Activated T-helper 17 cell treated with anti-CD3 and anti-CD28 coated beads, Interleukin-2, amount 50 U/mL, for 72 hours (primary cell): ENCODE data around the gene IFT57. TPM values are rescaled to one million over a fixed set of nuclear protein-coding genes. Genes with fewer than 3 reads are reported as not detected.

Experiments used
- ATAC-seq: fragments of 150-1000 bp; cut with Tn5 transposase; replicated peaks from 2 replicates; pipeline ENCODE4 v1.10.0; 2021; ENCODE audit warnings: mild to moderate bottlenecking, moderate library complexity
- H3K27ac Mint-ChIP-seq: one replicate; pipeline ENCODE4 v1.8.0; 2022; ENCODE audit warnings: mixed read lengths
- H3K27me3 Mint-ChIP-seq: one replicate; pipeline ENCODE4 v1.8.0; 2022; ENCODE audit warnings: mixed read lengths
- H3K36me3 Mint-ChIP-seq: one replicate; pipeline ENCODE4 v1.8.0; 2022; ENCODE audit warnings: low read depth, mild to moderate bottlenecking, mixed read lengths
- H3K4me1 Mint-ChIP-seq: one replicate; pipeline ENCODE4 v1.8.0; 2022; ENCODE audit warnings: mixed read lengths
- H3K4me3 Mint-ChIP-seq: one replicate; pipeline ENCODE4 v1.8.0; 2022; ENCODE audit warnings: mild to moderate bottlenecking, mixed read lengths
- H3K9me3 Mint-ChIP-seq: one replicate; pipeline ENCODE4 v1.8.0; 2022; ENCODE audit warnings: mixed read lengths
- total RNA-seq, 2 donors: library from RNA; stranded (reverse); gene quantifications; one replicate each; pipeline ENCODE4 v1.2.3, GENCODE V29; 2022

Gene IFT57
- total RNA-seq, 2 donors from 2014 or later = 18.3 to 21.5 TPM

GRCh38 chr3:108118038-108118768 is 104.0 kb downstream of the IFT57 start:
- Mint-ChIP-seq H3K4me1 (peaks cover 27% of the 10 kb centered on the region), H3K27me3 (no peaks in the 10 kb centered on the region), H3K36me3 (no peaks in the 10 kb centered on the region), H3K27ac (peak overlapping the region; percentile 84), H3K4me3 (peak overlapping the region; percentile 59), H3K9me3 (no peaks in the 10 kb centered on the region)
- ATAC-seq = peak; percentile 89

DNA sequence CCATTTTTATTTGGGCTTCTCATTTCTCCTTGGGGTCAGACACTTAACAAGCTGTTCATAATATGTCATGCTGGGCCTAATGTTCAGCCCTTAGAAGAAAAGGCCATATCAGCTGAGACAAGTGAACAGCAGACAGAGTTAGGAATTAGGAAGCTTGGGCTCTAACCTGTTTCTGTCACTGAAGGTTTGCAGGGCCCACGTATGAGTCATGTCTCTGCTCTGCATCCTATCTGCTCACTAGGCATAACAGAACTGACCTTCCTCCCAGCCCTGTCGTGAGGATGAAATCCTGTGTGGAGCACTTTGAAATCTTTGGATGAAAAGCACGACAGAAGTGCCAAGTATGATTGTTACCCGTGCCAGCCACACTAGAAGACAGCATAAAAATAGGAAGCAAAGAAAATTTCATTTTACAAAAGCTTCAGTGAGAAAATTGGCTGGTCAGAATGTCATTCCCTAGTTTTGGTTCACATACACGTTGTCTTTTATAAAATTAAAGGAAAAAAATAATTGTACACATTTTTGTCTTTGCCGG is 104.9 kb downstream of the IFT57 start:
- H3K4me1 Mint-ChIP-seq = peaks cover 25% of the 10 kb centered on the region
- H3K27me3 Mint-ChIP-seq = no peaks in the 10 kb centered on the region
- peak; percentile 52 for ATAC-seq
- no peaks in the 10 kb centered on the region for H3K9me3 Mint-ChIP-seq
- peak overlapping the region; percentile 84 for H3K27ac Mint-ChIP-seq
- H3K4me3 Mint-ChIP-seq = peak overlapping the region; percentile 59
- no peaks in the 10 kb centered on the region for H3K36me3 Mint-ChIP-seq

DNA sequence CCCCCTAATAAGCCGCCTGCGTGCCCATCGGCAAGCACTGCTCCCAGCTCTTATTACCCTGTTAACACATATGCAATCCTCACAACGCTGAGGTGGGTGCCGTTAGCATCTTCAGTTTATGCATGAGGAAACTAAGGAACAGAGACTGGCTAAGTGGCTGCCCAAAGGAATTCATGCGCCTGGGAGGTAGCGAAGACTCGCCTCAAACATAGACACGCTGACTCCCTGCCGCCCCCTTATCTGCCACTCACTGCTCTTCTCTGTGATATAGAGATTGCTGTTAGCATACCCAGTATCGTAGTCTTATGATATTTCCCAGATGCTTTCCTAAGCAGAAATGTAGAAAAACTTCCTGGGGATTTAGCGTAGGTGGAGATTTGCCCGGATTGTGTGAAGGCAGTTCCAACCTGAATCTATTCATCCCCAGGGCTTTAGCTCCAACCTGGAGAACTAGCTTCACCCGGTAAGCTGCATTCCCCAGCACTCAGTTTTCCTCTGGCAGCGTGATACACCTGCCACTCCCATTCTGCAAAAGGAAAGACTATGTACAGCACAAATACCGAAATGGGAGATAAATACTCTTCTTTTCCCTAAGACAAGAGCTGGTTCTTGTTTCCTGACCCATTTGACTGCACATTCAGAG is 107.7 kb downstream of the IFT57 start:
- Mint-ChIP-seq H3K9me3 (no peaks in the 10 kb centered on the region), H3K27ac (no peak overlapping the region), H3K27me3 (no peaks in the 10 kb centered on the region), H3K4me1 (peaks cover 17% of the 10 kb centered on the region), H3K4me3 (no peak overlapping the region), H3K36me3 (no peaks in the 10 kb centered on the region)
- ATAC-seq = no peak

DNA sequence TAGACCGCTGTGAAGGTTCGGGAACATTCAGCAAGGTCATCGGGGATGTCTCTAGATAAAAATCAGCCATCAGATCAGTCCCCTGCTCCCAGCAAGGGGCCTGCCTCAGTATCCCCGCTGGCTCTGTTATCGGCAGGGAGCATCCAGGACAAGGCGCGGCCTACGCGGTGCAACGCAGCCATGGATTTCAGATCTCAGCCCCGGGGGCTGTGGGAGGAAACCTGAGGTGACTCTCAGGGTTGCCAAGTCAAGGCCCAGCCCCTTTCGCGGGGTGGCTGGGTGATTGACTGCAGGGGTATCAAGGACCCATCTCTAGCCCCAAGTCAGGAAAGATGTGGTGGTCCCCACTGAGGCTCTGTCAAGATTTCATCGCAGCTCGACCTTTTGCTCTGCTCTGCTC is 108.2 kb downstream of the IFT57 start:
- Mint-ChIP-seq H3K9me3 (no peaks in the 10 kb centered on the region), H3K4me1 (peaks cover 14% of the 10 kb centered on the region), H3K36me3 (no peaks in the 10 kb centered on the region), H3K27ac (no peak overlapping the region), H3K27me3 (no peaks in the 10 kb centered on the region), H3K4me3 (no peak overlapping the region)
- no peak for ATAC-seq

GRCh38 chr3:108110934-108111333 is 111.3 kb downstream of the IFT57 start:
- no peak for ATAC-seq
- H3K4me3 Mint-ChIP-seq = no peak overlapping the region
- no peaks in the 10 kb centered on the region for H3K36me3 Mint-ChIP-seq
- no peaks in the 10 kb centered on the region for H3K9me3 Mint-ChIP-seq
- H3K27ac Mint-ChIP-seq = no peak overlapping the region
- peaks cover 8% of the 10 kb centered on the region for H3K4me1 Mint-ChIP-seq
- H3K27me3 Mint-ChIP-seq = no peaks in the 10 kb centered on the region

Other genes with a start within 250 kb of the IFT57 start
- gene CD47, start 131.4 kb downstream of the IFT57 start, total RNA-seq = 100 to 1,000 TPM; 139 to 197 TPM
- gene HHLA2, start 74.1 kb upstream of the IFT57 start, total RNA-seq = 1 to 10 TPM; 1.3 to 2.0 TPM